Astrocyte (in vitro differentiated cells and primary cell): Measurements from ENCODE around the gene CHST3.

Experiments
- CTCF ChIP-seq: IDR thresholded peaks from 2 replicates; pipeline ENCODE4 v1.5.1; 2011; ENCODE audit warnings: low read depth, mild to moderate bottlenecking, inconsistent platforms, low read length, moderate library complexity; ENCODE audit not compliant: insufficient read depth
- EZH2 ChIP-seq: IDR thresholded peaks from 2 replicates; pipeline ENCODE4 v1.6.1; 2012; ENCODE audit warnings: mild to moderate bottlenecking, low read length, inconsistent platforms; ENCODE audit not compliant: insufficient read depth

- TF ChIP-seq CTCF, result no peak
- no peak for TF ChIP-seq EZH2
Observed at GRCh38 chr10:72002354-72003295, 38.4 kb downstream of the CHST3 start.
